Measurements from ENCODE around the gene ARHGAP18. TPM values are rescaled to one million over a fixed set of nuclear protein-coding genes. Genes with fewer than 3 reads are reported as not detected.

ARHGAP18 gene
- polyA plus RNA-seq, 1 donor, result 18.1 TPM

- DNase-seq, result no peak
Observed at GRCh38 chr6:129717277-129717676, 7.3 kb upstream of the ARHGAP18 start.

GRCh38 chr6:129713806-129714333 is 3.9 kb upstream of the ARHGAP18 start:
- no peak for DNase-seq

DNA sequence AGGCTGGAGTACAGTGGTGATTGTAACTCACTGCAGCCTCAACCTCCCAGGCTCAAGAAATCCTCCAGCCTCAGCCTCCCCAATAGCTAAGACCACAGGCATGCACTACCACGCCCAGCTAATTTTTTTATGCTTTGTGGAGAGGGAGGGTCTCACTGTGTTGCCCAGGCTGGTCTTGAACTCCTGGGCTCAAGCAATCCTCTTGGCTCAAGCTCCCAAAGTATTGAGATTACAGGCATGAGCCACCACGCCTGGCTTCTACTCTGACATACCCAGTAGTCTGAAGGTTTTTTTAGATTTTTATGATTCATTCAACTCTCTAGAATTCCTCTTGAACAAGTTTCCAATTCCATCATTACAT is 1.3 kb upstream of the ARHGAP18 start:
- DNase-seq, result no peak

DNA sequence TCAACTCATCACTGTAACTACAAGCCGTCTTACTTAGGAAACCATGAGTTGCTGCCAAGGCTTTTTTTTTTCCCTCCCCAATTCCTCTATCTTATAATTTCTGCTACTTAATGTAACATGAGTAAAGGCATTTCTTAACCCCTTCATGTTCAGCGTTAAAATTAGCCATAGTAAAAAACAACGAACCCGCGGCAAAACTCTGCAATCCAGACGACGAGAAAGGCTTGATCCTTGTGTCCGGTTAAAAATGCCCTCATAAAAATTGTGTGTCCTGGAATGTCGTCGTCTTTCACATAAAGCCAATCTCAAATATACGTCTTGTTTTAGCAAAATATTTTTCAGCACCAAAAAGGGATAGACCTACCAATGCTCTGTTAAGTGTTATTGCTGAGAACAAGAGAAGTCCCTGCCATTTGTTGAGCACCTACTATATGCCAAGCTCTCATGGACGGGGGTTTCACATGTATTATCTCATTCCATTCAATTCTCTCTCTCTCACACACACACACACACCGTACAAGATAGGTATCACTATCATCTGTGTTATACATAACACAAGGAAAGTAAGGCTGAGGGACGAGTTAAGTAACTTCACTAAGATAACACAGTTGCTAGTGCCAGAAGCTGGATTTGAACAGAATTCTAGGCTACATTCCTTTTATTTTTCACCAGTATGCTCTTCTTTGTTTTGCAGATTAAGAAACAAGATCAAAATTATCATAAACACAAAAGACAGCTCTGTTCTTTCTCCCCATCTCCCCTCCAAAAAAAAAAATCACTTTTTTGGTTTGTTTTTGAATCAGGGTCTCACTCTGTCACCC is 683 bp upstream of the ARHGAP18 start:
- no peak for DNase-seq

GRCh38 chr6:129709196-129709768 is 695 bp downstream of the ARHGAP18 start:
- DNase-seq, result peak; percentile 70

GRCh38 chr6:129708496-129709195 is 1.3 kb downstream of the ARHGAP18 start:
- DNase-seq, result no peak

DNA sequence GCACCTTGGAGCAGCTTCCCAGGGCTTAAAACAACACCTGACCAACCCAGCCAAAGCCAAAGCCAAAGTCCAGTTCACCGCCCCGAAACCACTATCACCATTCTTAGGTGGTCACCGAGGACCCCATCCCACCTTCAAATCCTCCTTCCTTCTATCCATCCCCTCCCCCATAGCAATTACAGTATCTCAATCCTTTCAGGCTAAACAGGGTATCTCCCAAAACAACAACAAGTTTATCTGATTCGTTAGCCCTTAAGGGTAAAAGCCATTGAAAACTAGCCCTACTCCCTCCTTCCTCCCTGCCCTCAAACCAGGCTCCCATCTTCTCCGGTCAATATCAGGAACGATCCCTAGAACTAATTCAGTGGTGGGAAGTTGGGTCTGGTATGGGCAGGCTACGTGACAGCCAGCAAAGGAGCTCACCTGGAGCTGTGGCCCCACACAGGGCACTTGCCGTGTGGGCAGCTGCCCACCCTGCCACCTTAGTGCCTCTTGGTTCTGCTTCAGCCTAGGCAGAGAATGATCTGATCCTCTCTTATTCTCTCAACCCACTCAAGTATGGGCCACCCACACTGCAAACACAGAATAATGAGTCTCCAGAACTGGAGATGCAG is 2.0 kb downstream of the ARHGAP18 start:
- DNase-seq, result no peak

GRCh38 chr6:129707028-129707427 is 2.9 kb downstream of the ARHGAP18 start:
- no peak for DNase-seq

DNA sequence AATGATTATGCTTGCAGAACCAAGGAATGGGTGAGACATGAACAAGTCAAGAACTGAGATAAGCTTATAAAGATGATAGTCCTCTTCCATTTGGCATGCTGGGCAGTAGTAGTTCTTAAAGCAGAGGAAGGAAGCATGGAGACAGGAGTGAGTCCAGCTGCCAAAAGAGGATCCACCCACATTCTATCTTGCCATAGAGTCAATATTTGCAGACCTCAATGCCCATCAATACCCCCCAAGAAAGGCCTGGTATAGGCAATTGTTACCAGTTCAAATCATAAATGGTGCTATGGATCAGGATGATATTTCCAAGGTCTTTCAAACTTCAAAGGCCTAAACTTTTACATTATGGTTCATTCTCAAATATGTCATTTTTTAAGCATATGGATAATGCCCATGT is 4.8 kb downstream of the ARHGAP18 start:
- no peak for DNase-seq

GRCh38 chr6:129704708-129705107 is 5.3 kb downstream of the ARHGAP18 start:
- DNase-seq, result no peak

- no peak for DNase-seq
Observed at GRCh38 chr6:129701721-129702455, 8.1 kb downstream of the ARHGAP18 start.

GRCh38 chr6:129700666-129701065 is 9.3 kb downstream of the ARHGAP18 start:
- DNase-seq, result no peak

DNA sequence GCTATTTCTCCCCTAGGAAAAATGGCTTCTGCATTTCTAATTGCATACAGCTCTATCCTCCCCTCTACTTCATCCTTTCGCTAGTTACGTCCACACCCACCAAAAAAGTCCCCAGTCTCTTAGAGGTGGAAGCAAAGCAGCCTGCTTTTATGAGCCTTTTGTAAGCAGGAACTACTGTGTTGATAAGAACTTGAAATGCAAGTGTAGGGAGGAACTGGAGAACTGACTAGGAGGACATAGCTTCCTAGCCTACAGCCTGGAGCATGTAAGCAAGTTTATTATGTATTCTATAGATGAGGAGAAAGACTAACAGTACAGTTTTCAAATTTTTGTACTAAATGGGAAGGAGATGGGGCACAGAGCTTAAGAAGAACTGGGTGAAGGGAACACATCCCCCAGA is 10.3 kb downstream of the ARHGAP18 start:
- no peak for DNase-seq

GRCh38 chr6:129698430-129698829 is 11.5 kb downstream of the ARHGAP18 start:
- DNase-seq, result no peak

- DNase-seq, result no peak
Observed at GRCh38 chr6:129697788-129698187, 12.2 kb downstream of the ARHGAP18 start.

GRCh38 chr6:129696843-129697242 is 13.1 kb downstream of the ARHGAP18 start:
- DNase-seq, result no peak

GRCh38 chr6:129696028-129696418 is 14.0 kb downstream of the ARHGAP18 start:
- no peak for DNase-seq

GRCh38 chr6:129695373-129696027 is 14.5 kb downstream of the ARHGAP18 start:
- no peak for DNase-seq

DNA sequence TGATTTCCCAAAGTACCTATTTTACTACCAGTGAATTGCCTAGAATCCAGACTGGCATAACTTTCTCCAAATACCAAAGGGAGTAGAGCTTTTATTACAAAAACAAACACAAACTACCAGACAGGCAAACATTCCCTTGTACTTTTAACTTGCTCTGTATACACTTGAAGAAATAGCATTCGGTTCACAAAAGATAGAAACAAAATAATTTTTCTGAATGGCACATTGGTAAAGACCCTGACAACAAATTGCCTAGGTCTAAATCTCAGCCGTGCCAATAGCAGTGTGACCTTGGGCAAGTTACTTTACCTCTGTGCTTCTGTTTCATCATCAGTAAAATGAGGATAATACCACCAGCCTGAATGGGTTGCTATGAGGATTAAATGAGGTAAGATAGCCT is 15.9 kb downstream of the ARHGAP18 start:
- no peak for DNase-seq

- DNase-seq, result no peak
Observed at GRCh38 chr6:129692467-129692866, 17.5 kb downstream of the ARHGAP18 start.

DNA sequence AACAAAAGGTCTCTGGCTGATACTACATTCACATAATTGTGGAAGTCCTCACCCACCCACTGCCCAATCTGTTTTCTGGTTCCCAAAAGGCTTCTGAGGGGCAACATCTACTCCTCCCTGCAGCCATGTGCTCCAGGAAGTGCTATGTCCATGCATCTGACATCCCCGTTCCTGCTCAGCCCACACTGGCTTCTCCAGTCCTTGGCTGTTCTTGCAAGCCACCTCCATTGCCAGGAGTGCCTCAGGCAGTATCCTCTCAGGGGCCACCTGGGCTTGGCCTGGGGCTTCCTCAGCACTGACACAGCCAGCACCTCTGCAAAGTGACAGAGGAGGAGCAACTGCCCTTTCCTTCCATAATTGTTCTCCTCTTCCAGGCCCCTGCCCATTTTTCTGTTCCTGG is 18.3 kb downstream of the ARHGAP18 start:
- DNase-seq, result no peak
